GM12865 (cell line): ENCODE results near the gene CASK.

Experiments used
- DNase-seq: peaks from one replicate; pipeline ENCODE4 v3.0.0; 2010; ENCODE audit warnings: low read depth
- H3K4me3 ChIP-seq: 2 replicates; pipeline ENCODE4 v1.5.1; 2011; ENCODE audit warnings: mild to moderate bottlenecking, low read depth, low read length, control low read depth
- CTCF ChIP-seq: IDR thresholded peaks from 2 replicates; pipeline ENCODE4 v1.5.1; 2011; ENCODE audit warnings: low read length, control low read depth, low read depth, inconsistent platforms; ENCODE audit not compliant: insufficient read depth; ENCODE audit errors: missing control alignments

The CASK gene

GRCh38 chrX:41956027-41956426 lies 32.7 kb upstream of the CASK start:
- no peak for TF ChIP-seq CTCF
- no peak for DNase-seq

GRCh38 chrX:41952102-41952501 lies 28.7 kb upstream of the CASK start:
- H3K4me3 ChIP-seq: no peak overlapping the region
- no peak for TF ChIP-seq CTCF
- no peak for DNase-seq

More at GRCh38 chrX:41956027-41956426, 32.7 kb upstream of the CASK start:
- no peak overlapping the region for H3K4me3 ChIP-seq

- no peak for TF ChIP-seq CTCF
- no peak for DNase-seq
- no peak overlapping the region for H3K4me3 ChIP-seq
Measured at GRCh38 chrX:41946989-41947612, 23.7 kb upstream of the CASK start.

GRCh38 chrX:41946235-41946634 lies 22.9 kb upstream of the CASK start:
- no peak for DNase-seq
- no peak for TF ChIP-seq CTCF
- no peak overlapping the region for H3K4me3 ChIP-seq

GRCh38 chrX:41935832-41936231 lies 12.5 kb upstream of the CASK start:
- DNase-seq: no peak
- H3K4me3 ChIP-seq: no peak overlapping the region
- TF ChIP-seq CTCF: no peak

- no peak for TF ChIP-seq CTCF
- DNase-seq: no peak
- no peak overlapping the region for H3K4me3 ChIP-seq
Measured at GRCh38 chrX:41933546-41933945, 10.2 kb upstream of the CASK start.

- no peak overlapping the region for H3K4me3 ChIP-seq
- no peak for DNase-seq
- no peak for TF ChIP-seq CTCF
Measured at GRCh38 chrX:41932885-41933284, 9.5 kb upstream of the CASK start.
